GM12892 (cell line): Measurements from ENCODE around the gene MCM3AP.

ENCODE experiments used
- POLR2A ChIP-seq: IDR thresholded peaks from 2 replicates; pipeline ENCODE4 v1.6.1; 2011; ENCODE audit warnings: low read depth, low read length, control low read depth
- POLR2AphosphoS5 ChIP-seq: IDR thresholded peaks from 2 replicates; pipeline ENCODE4 v1.6.1; 2011; ENCODE audit warnings: low read depth, low read length, control low read depth
- TAF1 ChIP-seq: IDR thresholded peaks from 2 replicates; pipeline ENCODE4 v1.6.1; 2011; ENCODE audit warnings: low read depth, mild to moderate bottlenecking, control low read depth, low read length, borderline replicate concordance

GRCh38 chr21:46188226-46189212 is 96.9 kb downstream of the MCM3AP start:
- TF ChIP-seq POLR2A, result no peak
- TF ChIP-seq POLR2AphosphoS5, result no peak
- no peak for TF ChIP-seq TAF1
